Measurements from ENCODE around the gene NOP10. TPM values are rescaled to one million over a fixed set of nuclear protein-coding genes. Genes with fewer than 3 reads are reported as not detected.

The NOP10 gene
- total RNA-seq, 1 donor from 2014 or later: 134 TPM

GRCh38 chr15:34327906-34328305 lies 15.0 kb downstream of the NOP10 start:
- peaks cover 1% of the 10 kb centered on the region for H3K36me3 Mint-ChIP-seq (ENCODE audit: insufficient read depth)
- TF ChIP-seq CTCF (IDR thresholded peaks at IDR 0.05; ENCODE audit: unreplicated experiment): no peak
- H3K9me3 Mint-ChIP-seq (ENCODE audit: low read depth): no peaks in the 10 kb centered on the region

GRCh38 chr15:34325368-34325767 lies 17.6 kb downstream of the NOP10 start:
- TF ChIP-seq CTCF (IDR thresholded peaks at IDR 0.05; ENCODE audit: unreplicated experiment): no peak
- Mint-ChIP-seq H3K36me3 (ENCODE audit: insufficient read depth) (no peaks in the 10 kb centered on the region), H3K9me3 (ENCODE audit: low read depth) (no peaks in the 10 kb centered on the region), H3K27ac (no peak overlapping the region), H3K27me3 (no peaks in the 10 kb centered on the region), H3K4me1 (ENCODE audit: low read depth) (no peaks in the 10 kb centered on the region), H3K4me3 (ENCODE audit: low read depth) (no peak overlapping the region)
- no peak for DNase-seq (ENCODE audit: low spot score, unreplicated experiment)

More at GRCh38 chr15:34327906-34328305, 15.0 kb downstream of the NOP10 start:
- no peak for DNase-seq (ENCODE audit: low spot score, unreplicated experiment)
- H3K27ac Mint-ChIP-seq: no peak overlapping the region
- H3K27me3 Mint-ChIP-seq: no peaks in the 10 kb centered on the region
- no peaks in the 10 kb centered on the region for H3K4me1 Mint-ChIP-seq (ENCODE audit: low read depth)
- H3K4me3 Mint-ChIP-seq (ENCODE audit: low read depth): no peak overlapping the region

GRCh38 chr15:34324933-34325332 lies 18.0 kb downstream of the NOP10 start:
- DNase-seq (ENCODE audit: low spot score, unreplicated experiment): no peak
- no peak for TF ChIP-seq CTCF (IDR thresholded peaks at IDR 0.05; ENCODE audit: unreplicated experiment)
- H3K9me3 Mint-ChIP-seq (ENCODE audit: low read depth): no peaks in the 10 kb centered on the region

GRCh38 chr15:34323217-34323616 lies 19.7 kb downstream of the NOP10 start:
- no peak overlapping the region for H3K27ac Mint-ChIP-seq
- no peak overlapping the region for H3K4me3 Mint-ChIP-seq (ENCODE audit: low read depth)
- no peaks in the 10 kb centered on the region for H3K27me3 Mint-ChIP-seq
- H3K36me3 Mint-ChIP-seq (ENCODE audit: insufficient read depth): no peaks in the 10 kb centered on the region
- H3K4me1 Mint-ChIP-seq (ENCODE audit: low read depth): peaks cover 5% of the 10 kb centered on the region
- no peaks in the 10 kb centered on the region for H3K9me3 Mint-ChIP-seq (ENCODE audit: low read depth)
- DNase-seq (ENCODE audit: low spot score, unreplicated experiment): no peak
- TF ChIP-seq CTCF (IDR thresholded peaks at IDR 0.05; ENCODE audit: unreplicated experiment): no peak

More at GRCh38 chr15:34324933-34325332, 18.0 kb downstream of the NOP10 start:
- Mint-ChIP-seq H3K27ac (no peak overlapping the region), H3K4me1 (ENCODE audit: low read depth) (no peaks in the 10 kb centered on the region), H3K27me3 (no peaks in the 10 kb centered on the region), H3K4me3 (ENCODE audit: low read depth) (no peak overlapping the region), H3K36me3 (ENCODE audit: insufficient read depth) (no peaks in the 10 kb centered on the region)

- TF ChIP-seq CTCF (IDR thresholded peaks at IDR 0.05; ENCODE audit: unreplicated experiment): no peak
- Mint-ChIP-seq H3K36me3 (ENCODE audit: insufficient read depth) (peaks cover 2% of the 10 kb centered on the region), H3K27ac (peak overlapping the region; percentile 91), H3K27me3 (no peaks in the 10 kb centered on the region), H3K4me1 (ENCODE audit: low read depth) (peaks cover 12% of the 10 kb centered on the region), H3K4me3 (ENCODE audit: low read depth) (peak overlapping the region; percentile 89), H3K9me3 (ENCODE audit: low read depth) (no peaks in the 10 kb centered on the region)
- no peak for DNase-seq (ENCODE audit: low spot score, unreplicated experiment)
Observed at GRCh38 chr15:34318277-34319079, 24.5 kb downstream of the NOP10 start.

All from progenitor cell of endocrine pancreas (in vitro differentiated cells).